AG04449 (cell line): ENCODE results near the gene MEGF9.

ENCODE experiments used
- CTCF ChIA-PET: fragments of 350-600 bp; formaldehyde crosslinking; extraction: SDS; loops from one replicate; lab custom pipeline; 2021; ENCODE audit warnings: antibody characterized with exemption; lab: Yijun Ruan, JAX
- POLR2A ChIA-PET: fragments of 400-600, 350-600 bp; formaldehyde crosslinking; extraction: SDS; loops from one replicate; lab custom pipeline; 2020; ENCODE audit warnings: antibody characterized with exemption, inconsistent platforms; lab: Yijun Ruan, JAX
- DNase-seq: peaks from one replicate; pipeline ENCODE4 v3.0.0-alpha.2; 2010; ENCODE audit warnings: low read depth, low spot score
- H3K4me3 ChIP-seq: 2 replicates; pipeline ENCODE4 v1.5.1; 2011; ENCODE audit warnings: low read depth, mild to moderate bottlenecking, control low read depth, low read length
- TF ChIP-seq, protein P1 (sequence below): IDR thresholded peaks from one replicate; pipeline ENCODE4 v1.5.1; 2011; ENCODE audit warnings: mild to moderate bottlenecking, moderate library complexity, low read length, control low read depth, inconsistent platforms; ENCODE audit not compliant: insufficient read depth; ENCODE audit errors: missing control alignments

Gene MEGF9

DNA sequence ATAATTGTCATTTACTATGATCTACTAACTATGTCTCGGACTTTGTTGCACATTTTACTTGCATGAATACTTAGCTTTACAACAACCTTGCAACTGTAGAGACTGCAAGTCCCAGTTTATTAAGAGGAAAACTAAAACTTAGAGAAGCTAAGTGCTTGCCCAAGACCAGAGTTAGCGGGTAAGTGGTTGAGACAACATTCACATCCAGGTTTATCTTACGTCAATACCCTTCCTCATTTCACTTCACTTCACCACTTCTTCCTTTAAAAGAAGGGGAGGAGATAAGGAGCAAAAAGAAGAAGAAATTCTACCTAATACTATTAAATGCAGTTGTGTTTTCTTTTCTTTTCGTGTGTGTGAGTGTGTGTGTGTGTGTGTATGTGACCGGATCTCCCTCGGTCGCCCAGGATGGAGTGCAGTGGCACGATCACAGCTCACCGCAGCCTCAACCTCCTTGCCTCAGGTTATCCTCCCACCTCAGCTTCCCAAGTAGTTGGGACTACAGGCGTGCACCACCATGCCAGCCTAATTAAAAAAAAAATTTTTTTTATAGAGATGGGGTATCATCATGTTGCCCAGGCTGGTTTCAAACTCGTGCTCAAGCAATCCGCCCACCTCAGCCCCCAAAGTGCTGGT lies 37.4 kb downstream of the MEGF9 start:
- ChIA-PET CTCF (no interaction called here), POLR2A (no interaction called here)
- no peak for DNase-seq
- TF ChIP-seq, protein P1, sequence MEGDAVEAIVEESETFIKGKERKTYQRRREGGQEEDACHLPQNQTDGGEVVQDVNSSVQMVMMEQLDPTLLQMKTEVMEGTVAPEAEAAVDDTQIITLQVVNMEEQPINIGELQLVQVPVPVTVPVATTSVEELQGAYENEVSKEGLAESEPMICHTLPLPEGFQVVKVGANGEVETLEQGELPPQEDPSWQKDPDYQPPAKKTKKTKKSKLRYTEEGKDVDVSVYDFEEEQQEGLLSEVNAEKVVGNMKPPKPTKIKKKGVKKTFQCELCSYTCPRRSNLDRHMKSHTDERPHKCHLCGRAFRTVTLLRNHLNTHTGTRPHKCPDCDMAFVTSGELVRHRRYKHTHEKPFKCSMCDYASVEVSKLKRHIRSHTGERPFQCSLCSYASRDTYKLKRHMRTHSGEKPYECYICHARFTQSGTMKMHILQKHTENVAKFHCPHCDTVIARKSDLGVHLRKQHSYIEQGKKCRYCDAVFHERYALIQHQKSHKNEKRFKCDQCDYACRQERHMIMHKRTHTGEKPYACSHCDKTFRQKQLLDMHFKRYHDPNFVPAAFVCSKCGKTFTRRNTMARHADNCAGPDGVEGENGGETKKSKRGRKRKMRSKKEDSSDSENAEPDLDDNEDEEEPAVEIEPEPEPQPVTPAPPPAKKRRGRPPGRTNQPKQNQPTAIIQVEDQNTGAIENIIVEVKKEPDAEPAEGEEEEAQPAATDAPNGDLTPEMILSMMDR = no peak
- no peak overlapping the region for H3K4me3 ChIP-seq

DNA sequence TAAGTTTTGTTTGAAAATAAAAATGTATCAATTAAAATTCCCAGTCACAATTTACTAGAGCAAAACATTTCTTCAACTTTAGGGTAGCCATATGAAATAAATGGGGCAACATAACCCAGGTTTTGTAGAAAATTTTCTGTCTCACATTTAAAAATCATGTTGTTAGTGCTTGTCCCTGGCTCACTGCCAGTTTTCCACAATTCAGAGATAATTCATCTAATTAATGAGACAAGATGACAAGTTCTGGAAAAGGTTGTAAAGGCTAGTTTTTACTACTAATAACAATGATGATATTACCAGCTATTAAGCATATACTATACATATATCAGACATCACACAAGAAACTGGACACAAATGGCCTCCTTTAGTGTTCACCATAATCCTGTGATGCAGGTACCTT lies 45.9 kb downstream of the MEGF9 start:
- H3K4me3 ChIP-seq = no peak overlapping the region
- TF ChIP-seq, protein P1 = no peak
- ChIA-PET CTCF (no interaction called here), POLR2A (no interaction called here)
- DNase-seq = no peak

DNA sequence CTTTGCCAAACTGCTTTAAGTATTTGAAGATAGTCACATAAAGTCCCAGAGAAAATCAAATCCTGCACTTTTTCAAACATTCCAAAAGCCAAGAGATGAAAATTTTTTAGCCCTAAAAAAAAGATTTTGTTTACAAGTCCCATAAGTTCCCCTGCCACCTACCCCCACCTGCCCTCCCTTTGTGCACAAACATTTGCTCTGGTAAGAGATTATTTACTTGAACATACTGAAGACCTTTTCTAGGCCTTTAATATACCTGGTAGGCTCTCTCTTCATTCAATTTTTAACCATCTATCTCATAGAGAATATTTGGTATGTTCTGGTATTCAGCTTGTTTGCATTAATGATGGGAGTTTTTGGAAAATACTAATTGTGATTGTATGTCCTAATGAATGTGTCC lies 50.3 kb downstream of the MEGF9 start:
- CTCF ChIA-PET = no interaction called here
- no peak overlapping the region for H3K4me3 ChIP-seq
- TF ChIP-seq, protein P1 = no peak
- no peak for DNase-seq
- POLR2A ChIA-PET = no interaction called here

DNA sequence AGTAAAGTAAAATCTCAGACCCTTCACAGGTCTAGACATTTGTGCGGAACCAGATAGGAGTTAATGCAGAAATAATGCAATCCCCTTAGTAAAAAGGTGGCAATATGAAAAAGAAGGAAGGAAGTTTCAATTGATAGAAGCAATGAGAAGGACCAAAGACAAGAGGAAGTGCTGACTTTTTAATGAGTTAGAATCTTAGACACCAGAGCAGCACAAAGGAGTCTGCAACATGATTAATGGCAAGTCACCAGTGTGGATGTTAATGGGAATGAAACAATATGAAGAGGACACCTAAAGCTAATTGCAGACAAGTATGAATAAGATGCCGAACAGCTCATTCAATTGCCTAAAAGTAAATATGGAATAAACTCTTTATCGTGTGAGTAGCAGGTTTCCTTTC lies 50.9 kb downstream of the MEGF9 start:
- POLR2A ChIA-PET = no interaction called here
- no peak for DNase-seq
- no peak overlapping the region for H3K4me3 ChIP-seq
- TF ChIP-seq, protein P1 = no peak
- CTCF ChIA-PET = interaction anchor here (1.2 to 1.6 kb wide), 2 partner anchors 9 to 18 kb away, joined by 3 to 4 read pairs; no protein-coding TSS in a partner anchor

DNA sequence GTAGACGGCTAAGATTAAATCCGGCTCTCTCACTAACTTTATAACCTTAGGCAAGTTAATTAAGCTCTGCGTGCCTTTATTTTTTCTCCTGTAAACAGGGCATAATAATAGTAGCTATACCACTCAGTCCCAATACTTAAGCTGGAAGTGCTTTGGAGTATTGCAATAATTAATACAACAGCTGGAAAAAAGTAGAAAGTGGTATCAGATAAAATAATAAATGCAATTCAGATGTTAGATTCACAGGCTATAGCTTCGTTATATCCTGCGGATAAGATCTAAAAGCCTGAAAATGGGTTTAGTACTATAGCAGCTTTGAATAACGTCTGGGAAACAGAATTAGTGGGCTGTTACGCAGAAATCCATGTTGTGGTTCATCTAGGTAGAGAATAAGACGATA lies 51.8 kb downstream of the MEGF9 start:
- ChIA-PET POLR2A (no interaction called here), CTCF (interaction anchor here (1.2 to 1.6 kb wide), 2 partner anchors 8 to 19 kb away, joined by 3 to 4 read pairs; no protein-coding TSS in a partner anchor)
- no peak overlapping the region for H3K4me3 ChIP-seq
- DNase-seq = no peak
- TF ChIP-seq, protein P1 = no peak

DNA sequence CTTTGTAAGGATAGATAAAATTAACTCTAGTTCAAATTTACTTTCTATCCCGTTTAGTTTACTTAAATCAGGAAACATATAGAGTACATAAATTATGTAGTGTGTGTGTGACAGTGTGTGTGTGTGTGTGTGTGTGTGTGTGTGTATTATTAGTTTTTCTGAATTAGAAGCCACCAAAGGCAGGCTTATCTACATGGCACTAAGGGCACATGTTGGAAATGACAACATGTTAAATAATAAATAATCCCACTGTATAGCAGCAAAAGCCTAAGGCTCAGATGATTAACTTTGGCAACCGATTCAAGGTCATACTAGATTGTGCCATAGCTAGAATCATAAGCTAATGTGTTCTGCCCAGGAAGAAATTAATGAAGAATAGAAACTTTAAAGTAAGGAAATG lies 54.6 kb downstream of the MEGF9 start:
- TF ChIP-seq, protein P1 = no peak
- H3K4me3 ChIP-seq = no peak overlapping the region
- ChIA-PET CTCF (no interaction called here), POLR2A (no interaction called here)
- no peak for DNase-seq
